CD4-positive, alpha-beta T cell treated with Interleukin-17A for 4 hours (primary cell): ENCODE data around the gene METTL2A.
"Not testable (repeated sequence)": the region's sequence is repeated elsewhere in the genome, so short reads cannot be mapped to it uniquely, and the experiment has no call there.

Source experiments
- DNase-seq: peaks from one replicate; pipeline ENCODE4 v3.0.0-alpha.2; 2020; ENCODE audit warnings: mixed read lengths

METTL2A gene

DNA sequence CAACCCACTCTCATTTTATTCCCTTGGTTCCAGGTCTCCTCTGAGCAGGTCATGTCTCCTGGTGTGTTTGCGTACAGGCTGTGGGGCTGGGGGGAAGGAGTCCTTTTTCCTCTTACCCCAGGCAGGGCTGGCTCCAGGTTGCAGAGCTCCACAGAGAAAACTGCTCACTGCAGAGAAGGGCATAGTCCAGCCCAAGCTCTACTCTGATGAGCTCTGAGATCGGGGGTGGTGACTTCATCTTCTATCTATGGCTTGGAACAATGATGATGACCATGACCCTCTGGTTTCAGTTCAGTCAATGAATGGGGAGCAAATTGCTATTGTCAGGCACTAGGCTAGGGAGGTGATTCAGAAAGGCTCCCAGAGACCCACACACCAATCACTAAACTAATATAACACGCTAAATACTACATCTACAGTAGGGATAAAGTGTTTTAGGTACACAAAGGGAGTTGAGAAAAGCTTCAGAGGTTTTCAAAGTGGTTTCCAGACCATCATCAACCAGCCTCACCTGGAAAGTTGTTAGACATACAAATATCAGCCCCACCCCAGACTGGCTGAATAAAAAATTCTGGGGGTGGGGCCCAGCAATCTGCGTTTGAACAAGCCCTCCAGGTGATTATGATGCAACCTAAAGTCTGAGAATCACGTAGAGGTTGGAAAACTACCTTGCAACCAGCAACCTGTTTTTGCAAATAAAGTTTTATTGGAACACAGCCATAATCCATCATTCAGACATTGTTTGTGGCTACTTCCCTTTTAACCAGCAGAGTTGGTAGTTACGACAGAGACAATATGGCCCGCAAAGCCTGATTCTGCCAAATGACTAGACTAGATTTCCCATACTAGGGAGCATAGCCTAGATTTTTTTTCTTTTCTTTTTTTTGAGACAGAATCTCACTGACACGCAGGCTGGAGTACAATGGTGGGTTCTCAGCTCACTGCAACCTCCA lies 49.6 kb downstream of the METTL2A start:
- not testable (repeated sequence) for DNase-seq

DNA sequence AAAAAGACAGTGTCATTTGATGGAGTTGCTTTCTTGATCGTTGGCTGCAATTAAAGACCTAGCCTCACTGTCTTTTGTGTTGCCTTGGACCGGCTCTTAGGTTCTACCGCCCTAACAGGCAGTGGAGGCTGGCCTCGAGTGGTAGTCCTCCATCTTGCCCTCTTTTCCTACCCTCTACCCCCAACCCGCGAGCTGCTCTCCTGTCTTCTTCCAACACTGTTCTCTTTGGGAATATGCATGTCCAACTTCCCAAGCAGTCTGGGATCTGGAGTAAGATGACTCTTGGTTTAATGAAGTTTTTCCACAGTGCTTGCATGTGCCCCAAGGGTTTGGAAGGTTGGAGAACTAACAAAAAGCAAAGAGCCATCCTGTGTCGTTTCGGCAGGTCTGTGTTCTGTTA lies 53.4 kb downstream of the METTL2A start:
- not testable (repeated sequence) for DNase-seq

DNA sequence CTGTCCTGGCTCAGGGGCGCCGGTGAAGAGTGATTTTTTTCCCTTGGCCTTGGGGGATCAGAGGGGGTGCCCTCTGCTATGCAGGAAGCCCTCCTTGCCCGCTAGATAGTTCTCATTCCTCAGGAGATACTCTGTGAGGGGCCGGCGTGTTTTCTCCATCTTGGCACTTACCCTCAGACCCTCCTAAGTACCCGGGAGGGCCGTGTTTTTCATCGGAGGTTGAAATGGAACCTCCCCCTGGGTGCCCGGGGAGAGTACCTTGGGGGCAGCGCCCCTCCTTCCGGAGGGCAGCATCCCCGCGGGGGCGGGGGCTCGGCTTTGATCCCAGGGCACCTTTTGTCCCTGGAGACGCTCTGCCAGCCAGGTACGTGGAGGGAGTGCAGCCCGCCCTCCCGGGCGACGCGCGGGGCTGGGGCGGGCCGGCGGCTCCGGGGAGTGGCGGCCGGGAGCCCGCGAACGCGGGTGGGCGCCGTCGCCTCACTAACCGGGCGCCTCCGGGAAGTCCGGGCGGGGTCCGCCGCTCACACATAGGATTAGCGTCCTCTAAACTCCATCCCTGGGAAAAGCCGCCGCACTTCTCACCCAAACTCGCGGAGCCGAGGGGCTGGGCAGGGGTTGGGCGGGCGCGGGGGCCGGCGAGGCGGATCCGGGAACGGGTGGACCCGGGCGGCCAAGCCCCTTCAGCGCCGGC lies 54.2 kb downstream of the METTL2A start:
- peak; percentile 59 for DNase-seq

DNA sequence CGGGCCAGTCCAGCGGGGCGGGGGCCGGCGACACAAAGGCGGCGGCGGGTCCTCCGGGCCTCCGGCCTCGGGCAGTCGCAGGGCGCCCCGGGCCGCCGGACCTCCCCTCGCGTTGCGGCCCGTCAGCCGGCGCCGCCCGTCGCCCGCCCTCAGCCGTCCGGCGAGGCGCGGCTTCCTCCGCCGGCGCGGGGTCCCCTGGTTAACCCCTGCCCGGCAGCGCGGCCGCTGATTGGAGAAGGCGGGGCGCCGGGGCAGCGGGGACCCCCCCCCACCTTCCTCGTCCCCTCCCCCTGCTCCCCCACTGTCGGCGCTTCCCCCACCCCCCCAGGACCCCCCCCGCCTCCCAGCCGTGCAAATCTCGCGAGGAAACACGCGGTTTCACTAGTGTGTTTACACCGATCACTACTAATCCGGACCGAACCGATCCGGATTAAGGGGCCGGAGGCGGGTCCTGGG lies 54.8 kb downstream of the METTL2A start, which contains the start of gene TLK2:
TLK2 (plus strand) TSS at position 402 of the 456 bp plus-strand sequence. CDS start 2,301 bp downstream, outside the sequence.
- peak; percentile 88 for DNase-seq

DNA sequence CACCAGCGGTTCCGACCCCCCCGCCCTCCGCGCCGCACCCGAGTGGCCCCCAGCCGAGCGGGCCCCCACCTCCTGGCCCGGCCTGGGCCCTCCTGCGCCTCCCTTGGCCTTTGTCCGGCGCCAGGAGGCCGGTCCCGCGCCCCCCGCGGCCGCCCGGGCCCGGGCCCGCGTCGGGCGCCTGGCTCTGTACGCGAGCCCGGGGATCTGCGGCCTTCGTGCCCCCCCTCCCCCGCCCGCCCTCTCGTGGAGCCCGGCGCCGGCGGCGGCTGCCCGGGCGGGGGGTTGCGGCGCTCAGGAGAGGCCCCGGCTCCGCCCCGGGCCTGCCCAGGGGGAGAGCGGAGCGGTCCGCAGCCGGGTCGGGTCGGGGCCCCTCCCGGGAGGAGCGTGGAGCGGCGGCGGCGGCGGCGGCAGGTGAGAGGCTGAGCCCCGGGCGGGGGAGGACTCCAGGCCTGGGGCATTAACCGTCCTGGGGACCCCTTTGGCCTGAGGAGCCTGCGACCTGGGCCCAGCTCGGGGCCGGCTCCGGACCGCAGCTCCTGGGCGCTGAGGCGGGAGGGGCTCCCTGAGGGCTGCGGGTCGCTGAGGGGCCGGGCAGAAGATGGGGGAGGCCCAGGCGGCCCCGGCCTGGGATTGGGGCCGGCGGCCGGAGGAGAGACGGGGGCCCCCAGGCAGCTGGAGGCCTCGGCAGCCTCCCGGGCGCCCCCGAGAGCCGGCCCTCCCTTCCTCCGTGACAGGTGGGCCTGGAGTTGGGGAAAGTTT lies 55.4 kb downstream of the METTL2A start:
- peak; percentile 43 for DNase-seq

DNA sequence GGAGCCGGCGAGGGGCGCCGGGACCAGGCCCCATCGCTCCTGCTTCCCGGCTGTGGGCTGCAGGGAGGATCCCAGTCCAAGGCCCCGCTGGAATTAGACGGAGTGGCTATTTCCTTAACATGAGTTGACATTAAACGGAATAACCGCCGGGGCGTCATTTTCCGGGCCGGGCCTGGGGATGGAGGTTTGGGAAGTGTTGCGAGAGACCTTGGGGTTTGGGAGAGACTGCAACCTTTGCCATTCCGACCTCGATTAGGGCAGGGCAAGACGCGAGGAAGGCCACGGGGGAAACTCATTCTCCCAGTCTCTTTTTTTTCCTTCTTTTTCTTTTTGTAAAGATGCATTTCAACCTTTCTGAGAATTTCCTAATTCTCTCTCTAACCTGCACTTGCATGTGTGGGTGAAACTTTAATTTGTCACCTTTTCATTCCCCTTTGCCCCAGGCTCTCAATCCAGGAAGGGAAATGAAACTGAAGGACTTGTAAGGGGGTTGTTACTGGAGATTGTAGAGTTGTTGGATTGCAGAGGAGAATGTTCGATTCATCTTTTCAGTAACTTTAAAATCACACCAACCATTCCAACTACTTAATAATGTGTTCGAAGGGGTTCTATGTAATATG lies 56.1 kb downstream of the METTL2A start:
- DNase-seq = peak; percentile 16

DNA sequence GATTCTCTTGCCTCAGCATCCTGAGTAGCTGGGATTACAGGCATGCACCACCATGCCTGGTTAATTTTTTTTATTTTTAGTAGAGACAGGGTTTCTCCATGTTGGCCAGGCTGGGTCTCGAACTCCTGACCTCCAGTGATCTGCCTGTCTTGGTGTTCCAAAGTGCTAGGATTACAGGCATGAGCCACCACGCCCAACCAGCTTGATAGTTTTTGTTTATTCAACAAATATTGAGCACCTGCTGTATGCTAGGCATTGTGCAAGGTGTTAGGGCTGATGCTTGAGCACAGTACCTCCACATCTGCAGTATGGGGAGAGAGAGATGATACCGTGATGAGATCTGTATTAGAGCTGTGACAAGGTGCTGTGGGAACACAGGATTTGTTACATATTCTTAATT lies 58.9 kb downstream of the METTL2A start:
- DNase-seq = not testable (repeated sequence)

DNA sequence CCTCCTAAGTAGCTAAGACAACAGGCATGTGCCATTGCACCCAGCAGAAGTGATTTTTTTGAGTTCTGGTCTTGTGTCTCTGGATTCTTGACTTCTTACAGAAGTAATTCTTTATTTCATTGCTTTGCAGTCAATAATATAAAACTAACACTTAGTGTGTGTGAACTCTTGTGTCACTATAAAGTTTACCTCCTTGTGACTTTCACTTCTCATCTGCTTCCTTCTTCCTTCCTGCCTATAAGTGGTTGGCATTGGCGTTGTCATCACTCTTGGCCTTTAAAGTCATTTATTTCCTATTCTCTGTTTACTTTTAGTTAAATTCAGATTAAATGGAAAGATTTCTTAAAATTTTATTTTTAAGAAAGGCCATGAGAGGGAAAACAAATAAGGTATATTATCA lies 67.3 kb downstream of the METTL2A start:
- DNase-seq = not testable (repeated sequence)

DNA sequence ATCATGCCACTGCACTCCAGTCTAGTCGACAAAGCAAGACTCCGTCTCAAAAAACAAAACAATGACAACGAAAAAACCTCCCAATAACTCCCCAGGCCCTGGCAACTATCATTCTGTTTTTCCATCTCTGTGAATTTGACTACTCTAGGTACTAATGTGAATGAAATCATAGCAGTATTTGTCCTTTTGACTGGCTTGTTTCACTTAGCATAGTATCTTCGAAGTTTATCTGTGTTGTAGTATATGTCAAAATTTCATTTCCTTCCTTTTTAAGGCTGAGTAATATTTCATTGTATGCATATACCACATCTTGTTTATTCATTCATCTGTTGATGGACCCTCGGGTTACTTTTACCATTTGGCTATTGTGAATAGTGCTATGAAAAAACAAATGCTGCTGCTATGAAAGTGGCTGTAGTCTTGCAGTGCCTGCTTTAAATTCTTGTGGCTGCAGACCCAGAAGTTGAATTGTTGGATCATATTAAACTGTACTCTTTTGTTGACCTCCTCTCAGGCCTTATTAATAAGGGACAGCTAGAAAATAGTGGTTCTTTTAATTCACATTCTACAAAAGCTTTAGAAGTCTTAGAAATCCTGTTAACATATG lies 69.5 kb downstream of the METTL2A start:
- DNase-seq = not testable (repeated sequence)

DNA sequence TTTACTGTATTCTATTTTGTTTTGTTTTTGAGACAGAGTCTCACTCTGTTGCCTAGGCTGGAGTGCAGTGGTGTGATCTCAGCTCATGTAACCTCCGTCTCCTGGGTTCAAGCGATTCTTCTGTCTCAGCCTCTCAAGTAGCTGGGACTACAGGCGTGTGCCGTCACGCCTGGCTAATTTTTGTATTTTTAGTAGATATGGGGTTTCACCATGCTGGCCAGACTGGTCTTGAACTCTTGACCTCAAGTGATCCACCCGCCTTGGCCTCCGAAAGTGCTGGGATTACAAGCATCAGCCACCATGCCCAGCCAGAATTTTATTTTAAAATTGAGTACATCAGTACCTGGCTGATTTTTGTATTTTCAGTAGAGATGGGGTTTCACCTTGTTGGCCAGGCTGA lies 70.4 kb downstream of the METTL2A start:
- not testable (repeated sequence) for DNase-seq

DNA sequence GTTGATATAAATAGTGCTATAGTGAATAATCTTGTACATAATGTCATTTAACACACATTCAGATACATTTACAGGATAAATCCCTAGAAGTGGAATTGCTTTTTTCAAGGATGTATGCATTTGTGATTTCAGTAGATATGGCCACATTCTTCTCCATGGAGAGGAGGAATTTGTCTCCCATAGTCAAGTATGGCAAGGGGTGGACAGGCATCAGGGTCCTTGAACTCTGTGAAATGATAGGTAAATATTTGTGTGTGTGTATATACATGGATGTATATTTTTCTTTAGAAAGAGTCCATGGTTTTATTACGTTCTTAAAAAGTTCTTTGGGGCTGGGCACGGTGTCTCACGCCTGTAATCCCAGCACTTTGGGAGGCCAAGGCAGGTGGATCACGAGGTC lies 72.6 kb downstream of the METTL2A start:
- not testable (repeated sequence) for DNase-seq

DNA sequence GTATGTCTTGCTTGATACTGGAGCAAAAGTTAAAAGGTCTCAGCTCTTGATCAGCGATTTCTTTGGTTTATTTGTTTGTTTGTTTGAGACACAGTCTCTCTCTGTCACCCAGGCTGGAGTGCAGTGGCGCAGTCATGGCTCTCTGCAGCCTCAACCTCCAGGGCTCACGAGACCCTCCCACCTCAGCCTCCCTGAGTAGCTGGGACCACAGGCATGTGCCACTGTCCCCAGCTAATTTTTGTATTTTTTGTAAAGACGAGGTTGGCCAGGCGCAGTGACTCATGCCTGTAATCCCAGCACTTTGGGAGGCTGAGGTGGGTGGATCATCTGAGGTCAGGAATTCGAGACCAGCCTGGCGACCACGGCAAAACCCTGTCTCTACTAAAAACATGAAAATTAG lies 75.1 kb downstream of the METTL2A start:
- not testable (repeated sequence) for DNase-seq
